H1 (cell line): ENCODE measurements around the gene ADCY3. TPM values are rescaled to one million over a fixed set of nuclear protein-coding genes. Genes with fewer than 3 reads are reported as not detected.
A peak's percentile ranks its signal among the peaks of the same experiment; 100 is the strongest.

ENCODE experiments used
- CTCF ChIA-PET: fragments of 300-600 bp; sonication (Branson Sonifier 250); formaldehyde crosslinking; loops from one replicate; lab custom pipeline; 2021; ENCODE audit not compliant: partially characterized antibody; lab: Charles Lee
- POLR2A ChIA-PET: fragments of 300-600 bp; sonication (Branson Sonifier 250); formaldehyde crosslinking; loops from one replicate; lab custom pipeline; 2021; ENCODE audit warnings: inconsistent platforms; ENCODE audit not compliant: partially characterized antibody; lab: Charles Lee
- DNase-seq, 2 experiments: peaks; one replicate each; pipeline versions ENCODE4 v3.0.0 to v3.0.0-alpha.2; 2010 to 2022; ENCODE audit warnings: low spot score in 2 of 2, low read depth in 1 of 2, mixed read lengths in 1 of 2
- FAIRE-seq: peaks from 2 replicates; lab custom pipeline; 2011; peaks lifted over from hg19 to GRCh38; lab: Jason Lieb, UNC
- H2AFZ ChIP-seq: 2 replicates; pipeline ENCODE4 v1.8.1; 2012; ENCODE audit warnings: low read length, inconsistent platforms
- H2AK5ac ChIP-seq: 2 replicates; pipeline ENCODE4 v1.6.1; 2013; ENCODE audit warnings: low read depth, low read length
- H2BK120ac ChIP-seq: replicated peaks from 2 replicates; pipeline ENCODE3; 2013; ENCODE audit warnings: low read depth, low read length, inconsistent platforms
- H2BK12ac ChIP-seq: 2 replicates; pipeline ENCODE4 v1.6.1; 2013; ENCODE audit warnings: low read depth, low read length
- H2BK15ac ChIP-seq: 2 replicates; pipeline ENCODE4 v1.6.1; 2013; ENCODE audit warnings: low read length
- H2BK20ac ChIP-seq: 2 replicates; pipeline ENCODE4 v1.6.1; 2013; ENCODE audit warnings: low read length
- H2BK5ac ChIP-seq: 2 replicates; pipeline ENCODE4 v1.6.1; 2013; ENCODE audit warnings: low read depth, low read length
- H3K14ac ChIP-seq: 2 replicates; pipeline ENCODE4 v1.6.1; 2013; ENCODE audit warnings: inconsistent platforms; ENCODE audit not compliant: insufficient read length
- H3K18ac ChIP-seq: 2 replicates; pipeline ENCODE4 v1.6.1; 2013; ENCODE audit warnings: low read length; ENCODE audit errors: extremely low read depth
- H3K23ac ChIP-seq: 2 replicates; pipeline ENCODE4 v1.6.1; 2013; ENCODE audit warnings: inconsistent platforms; ENCODE audit not compliant: insufficient read length
- H3K23me2 ChIP-seq: 2 replicates; pipeline ENCODE4 v1.6.1; 2013; ENCODE audit warnings: low read depth, low read length
- H3K27ac ChIP-seq: 2 replicates; pipeline ENCODE4 v1.6.1; 2011; ENCODE audit warnings: low read depth, low read length, inconsistent platforms
- H3K27me3 ChIP-seq, 4 experiments: replicated peaks in 1 of 4; 1 replicate in 1 of 4; 2 replicates in 3 of 4; pipeline versions ENCODE4 v1.6.1 to v1.8.1; 2011 to 2013; ENCODE audit warnings: low read length in 3 of 4, mild to moderate bottlenecking in 3 of 4, inconsistent platforms in 2 of 4, mixed read lengths in 2 of 4, moderate library complexity in 1 of 4; ENCODE audit not compliant: control insufficient read depth in 3 of 4, insufficient read depth in 3 of 4; ENCODE audit errors: extremely low read depth in 1 of 4
- H3K36me3 ChIP-seq, 4 experiments: 2 replicates each; pipeline versions ENCODE4 v1.6.1 to v1.8.1; 2011 to 2013; ENCODE audit warnings: mild to moderate bottlenecking in 4 of 4, low read length in 3 of 4, moderate library complexity in 2 of 4, control low read depth in 1 of 4, inconsistent platforms in 1 of 4; ENCODE audit not compliant: insufficient read depth in 4 of 4, control insufficient read depth in 2 of 4
- H3K4ac ChIP-seq: replicated peaks from 2 replicates; pipeline ENCODE3; 2013; ENCODE audit warnings: low read length, low read depth, mixed read lengths, inconsistent platforms; ENCODE audit not compliant: insufficient read length
- H3K4me1 ChIP-seq, 4 experiments: replicated peaks in 1 of 4; 1 replicate in 1 of 4; 2 replicates in 3 of 4; pipeline versions ENCODE4 v1.6.1 to v1.8.1; 2011 to 2013; ENCODE audit warnings: low read length in 3 of 4, inconsistent platforms in 2 of 4, mixed read lengths in 1 of 4; ENCODE audit not compliant: insufficient read depth in 4 of 4, control insufficient read depth in 3 of 4
- H3K4me2 ChIP-seq, 2 experiments: 2 replicates each; pipeline versions ENCODE4 v1.6.1 to v1.8.1; 2011 to 2013; ENCODE audit warnings: low read depth in 2 of 2, low read length in 2 of 2, control low read depth in 1 of 2, inconsistent platforms in 1 of 2, mild to moderate bottlenecking in 1 of 2; ENCODE audit not compliant: insufficient read depth in 1 of 2
- H3K4me3 ChIP-seq, 4 experiments: fragments of 200-600, 300-600 bp in 1 of 4; sonication (generic), shearing (Covaris generic), sonication (Bioruptor Twin) in 1 of 4; 2 replicates each; pipeline versions ENCODE4 v1.5.1 to v1.8.1; 2011 to 2016; ENCODE audit warnings: low read length in 4 of 4, low read depth in 3 of 4, control low read depth in 2 of 4, inconsistent platforms in 2 of 4, mild to moderate bottlenecking in 2 of 4, mixed read lengths in 1 of 4, moderate library complexity in 1 of 4; ENCODE audit not compliant: insufficient read depth in 2 of 4; ENCODE audit errors: extremely low read depth in 1 of 4
- H3K56ac ChIP-seq: replicated peaks from 2 replicates; pipeline ENCODE3; 2013; ENCODE audit warnings: low read depth, mild to moderate bottlenecking, mixed read lengths, low read length, inconsistent platforms; ENCODE audit not compliant: insufficient read length
- H3K79me1 ChIP-seq: 2 replicates; pipeline ENCODE4 v1.6.1; 2013; ENCODE audit warnings: low read depth, low read length, control low read depth
- H3K79me2 ChIP-seq, 2 experiments: 2 replicates each; pipeline versions ENCODE4 v1.6.1 to v1.8.1; 2012 to 2013; ENCODE audit warnings: low read length in 2 of 2, mild to moderate bottlenecking in 2 of 2, inconsistent platforms in 1 of 2; ENCODE audit not compliant: insufficient read depth in 2 of 2, control insufficient read depth in 1 of 2
- H3K9ac ChIP-seq, 4 experiments: replicated peaks in 1 of 4; 1 replicate in 1 of 4; 2 replicates in 3 of 4; pipeline versions ENCODE4 v1.6.1 to v1.8.1; 2011 to 2013; ENCODE audit warnings: low read depth in 3 of 4, low read length in 3 of 4, control low read depth in 2 of 4, mild to moderate bottlenecking in 2 of 4, moderate library complexity in 2 of 4, inconsistent platforms in 1 of 4; ENCODE audit errors: extremely low read depth in 1 of 4
- H3K9me3 ChIP-seq, 2 experiments: 2 replicates each; pipeline versions ENCODE4 v1.6.1 to v1.8.1; 2012 to 2013; ENCODE audit warnings: mild to moderate bottlenecking in 2 of 2, moderate library complexity in 2 of 2, control low read depth in 1 of 2, inconsistent platforms in 1 of 2, low read depth in 1 of 2, low read length in 1 of 2, mixed read lengths in 1 of 2; ENCODE audit not compliant: insufficient read depth in 2 of 2
- H4K20me1 ChIP-seq, 2 experiments: replicated peaks in 1 of 2; 2 replicates each; pipeline versions ENCODE3 to v1.8.1; 2011 to 2013; ENCODE audit warnings: inconsistent platforms in 2 of 2, low read length in 2 of 2, mild to moderate bottlenecking in 1 of 2; ENCODE audit not compliant: insufficient read depth in 2 of 2, control insufficient read depth in 1 of 2
- H4K5ac ChIP-seq: 2 replicates; pipeline ENCODE4 v1.6.1; 2013; ENCODE audit warnings: low read length, low read depth, mixed read lengths, inconsistent platforms; ENCODE audit not compliant: insufficient read length
- H4K8ac ChIP-seq: 2 replicates; pipeline ENCODE4 v1.8.0; 2013; ENCODE audit warnings: mild to moderate bottlenecking, moderate library complexity, low read length, inconsistent platforms; ENCODE audit not compliant: insufficient read depth; ENCODE audit errors: extremely low read depth
- H4K91ac ChIP-seq: replicated peaks from 2 replicates; pipeline ENCODE3; 2013; ENCODE audit warnings: low read length, mixed read lengths, inconsistent platforms; ENCODE audit not compliant: insufficient read length
- GTF2F1 ChIP-seq: IDR thresholded peaks from 2 replicates; pipeline ENCODE4 v1.6.1; 2012; ENCODE audit warnings: low read depth, low read length, improper control_type of control experiment, borderline replicate concordance
- HDAC6 ChIP-seq: IDR thresholded peaks from one replicate; pipeline ENCODE4 v1.7.1; 2012; ENCODE audit warnings: low read depth, mild to moderate bottlenecking, inconsistent platforms, low read length, moderate library complexity
- POLR2AphosphoS5 ChIP-seq: IDR thresholded peaks from 2 replicates; pipeline ENCODE4 v1.6.1; 2011; ENCODE audit warnings: low read depth, low read length
- SP2 ChIP-seq: IDR thresholded peaks from 2 replicates; pipeline ENCODE4 v1.6.1; 2012; ENCODE audit warnings: mild to moderate bottlenecking, low read length, inconsistent platforms
- SP4 ChIP-seq: IDR thresholded peaks from 2 replicates; pipeline ENCODE4 v1.6.1; 2012; ENCODE audit warnings: low read length, inconsistent platforms
- TBP ChIP-seq: IDR thresholded peaks from 2 replicates; pipeline ENCODE4 v1.6.1; 2011; ENCODE audit warnings: low read depth, low read length, improper control_type of control experiment
- TEAD4 ChIP-seq: IDR thresholded peaks from 2 replicates; pipeline ENCODE4 v1.6.1; 2012; ENCODE audit warnings: low read depth, low read length, inconsistent platforms, mixed read lengths
- WGBS, 2 experiments: shearing (Covaris generic) in 1 of 2; methylation state at CpG; one replicate each; pipeline versions ENCODE4 v1.1.6 to v1.1.7; 2013 to 2015; ENCODE audit warnings: low lambda C conversion rate in 2 of 2, mixed read lengths in 2 of 2, inconsistent platforms in 1 of 2, low coverage in 1 of 2, missing lambda C conversion rate in 1 of 2; ENCODE audit not compliant: insufficient replicate concordance in 2 of 2, insufficient coverage in 1 of 2, insufficient read length in 1 of 2; ENCODE audit errors: extremely low coverage in 1 of 2, missing lambda C conversion rate in 1 of 2; 5-methylcytosine and 5-hydroxymethylcytosine counted together
- long read RNA-seq, 2 experiments: library from RNA in 1 of 2; library from capped mRNA in 1 of 2; stranded (forward); transcript quantifications; one replicate each; pipeline ENCODE4 v2.0.0, GENCODE V29; 2021; ENCODE audit warnings: inconsistent platforms in 1 of 2
- polyA minus RNA-seq, 3 experiments: library from RNA; depleted of rRNA, polyadenylated mRNA; stranded (reverse); fragments of >200 nt; gene quantifications; 1 replicate in 2 of 3; 2 replicates in 1 of 3; pipeline ENCODE4 v1.2.3, GENCODE V29; 2011
- polyA plus RNA-seq, 7 experiments: library from polyadenylated mRNA; depleted of rRNA in 3 of 7; stranded (reverse) in 5 of 7; unstranded in 2 of 7; fragments of >200 nt in 5 of 7; fragments of 200-250 nt in 2 of 7; gene quantifications; 1 replicate in 5 of 7; 2 replicates in 1 of 7; 4 replicates in 1 of 7; pipeline versions ENCODE4 v1.2.1 to v1.2.3, GENCODE V29; 2011 to 2013; ENCODE audit warnings: missing spikeins in 2 of 7, mixed read lengths in 2 of 7
- total RNA-seq: library from RNA; stranded (reverse); fragmentation: NEBNext Ultra II Directional; extraction: Animal tissue kit (Norgen Biotek cat#: 25700); gene quantifications from 2 replicates; pipeline ENCODE4 v1.2.1, GENCODE V29; 2021
- TF ChIP-seq, protein P1 (sequence below): IDR thresholded peaks from 2 replicates; pipeline ENCODE4 v1.6.1; 2012; ENCODE audit warnings: low read length, inconsistent platforms

Gene ADCY3
- total RNA-seq (50.5 and 52.9 TPM in 2 replicates), polyA plus RNA-seq (2011; rRNA removed) (45.1 and 61.8 TPM in 2 replicates), polyA minus RNA-seq (2011; rRNA and poly(A)+ RNA removed) (92.2 and 116 TPM in 2 replicates)
- 42.3 TPM for polyA plus RNA-seq (2011; cell fraction: cytosol; rRNA removed)
- polyA plus RNA-seq (2011; cell fraction: nucleus; rRNA removed), result 128 TPM
- polyA plus RNA-seq (2012, experiment 1 of 2), result 29.0 to 39.1 TPM (median 33.5 TPM) in 4 replicates
- 22.5 TPM for polyA plus RNA-seq (2012, experiment 2 of 2)
- polyA plus RNA-seq (2013, experiment 1 of 2), result 38.2 TPM
- 35.0 TPM for polyA plus RNA-seq (2013, experiment 2 of 2)
- 37.3 TPM for polyA minus RNA-seq (2011; cell fraction: cytosol; rRNA and poly(A)+ RNA removed)
- polyA minus RNA-seq (2011; cell fraction: nucleus; rRNA and poly(A)+ RNA removed), result 53.5 TPM
- long read RNA-seq, experiment 1, partial matches to known transcripts, result 4 of 13 reads
- long read RNA-seq, experiment 1, other reads (novel, unspliced or antisense), result 8 of 13 reads
- long read RNA-seq, experiment 2, partial matches to known transcripts, result 2 of 2 reads
- long read RNA-seq, experiment 2, other reads (novel, unspliced or antisense), result 0 of 2 reads

DNA sequence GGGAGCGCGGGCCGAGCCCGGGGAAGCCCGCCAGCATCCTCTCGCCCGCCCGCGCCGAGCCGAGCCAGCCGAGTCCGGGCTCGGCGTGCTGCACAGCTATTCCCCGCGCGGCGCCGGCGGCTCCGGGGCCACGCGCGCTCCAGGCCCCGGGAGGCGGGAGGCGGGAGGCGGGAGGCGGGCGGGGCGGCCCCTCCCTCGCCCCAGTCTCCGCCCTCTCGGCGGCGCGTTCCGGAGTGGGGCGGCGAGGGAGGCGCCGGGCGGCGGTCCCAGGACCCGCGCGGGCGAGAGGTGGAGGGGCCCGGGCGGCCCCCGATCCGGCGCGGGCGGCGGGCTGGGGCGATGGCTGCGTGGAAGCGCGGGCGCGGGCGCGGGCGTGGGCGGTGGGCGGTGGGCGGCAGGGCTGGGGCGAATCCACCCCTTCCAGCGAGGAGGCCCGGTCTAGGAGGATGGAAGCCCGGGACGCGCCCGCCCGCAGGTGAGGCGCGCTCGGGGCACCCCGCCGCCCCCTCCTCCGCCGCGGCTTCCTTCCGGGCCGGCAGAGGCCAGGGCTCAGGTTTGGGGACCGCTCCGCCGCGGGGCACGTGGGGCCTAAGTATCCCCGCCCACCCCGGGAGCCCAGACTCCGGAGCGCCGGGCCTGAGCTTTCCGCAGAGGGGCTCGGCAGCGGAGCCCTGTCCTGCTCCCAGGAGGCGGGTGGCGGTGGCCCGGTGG is at the start of gene ADCY3:
TSS of gene ADCY3 (minus strand) at position 140 of the 711 bp plus-strand sequence. CDS start 1,250 bp downstream, outside the sequence.
- no peak within 1 kb of the TSS for H3K4ac ChIP-seq
- H2BK12ac ChIP-seq, result no peak within 1 kb of the TSS
- WGBS, 2 experiments, result 4% methylated on average over 5 of the region's 103 CpGs; no CpG with 5 or more reads in 1 of the 2 experiments
- peak within 1 kb of the TSS; percentile 42 to 76 (median 50) for H3K4me3 ChIP-seq
- no peaks in the 10 kb centered on the region for H3K36me3 ChIP-seq
- peaks cover 6% of the 10 kb centered on the region; the same call in 1 of the 2 replicates for H3K23me2 ChIP-seq
- DNase-seq (peak in 1 of 2 experiments; percentile 80), FAIRE-seq (no peak)
- H3K27ac ChIP-seq, result no peak within 1 kb of the TSS
- no peak within 1 kb of the TSS for H2BK15ac ChIP-seq
- H2AFZ ChIP-seq, result peak within 1 kb of the TSS; percentile 1; the same call in 1 of the 2 replicates
- H3K56ac ChIP-seq, result no peak within 1 kb of the TSS
- no peak within 1 kb of the TSS for H2BK5ac ChIP-seq
- H3K18ac ChIP-seq, result peak within 1 kb of the TSS; percentile 92
- CTCF ChIA-PET, result interaction anchor here (0.6 kb wide), 1 partner anchor 22 kb away, joined by 3 read pairs; no protein-coding TSS in a partner anchor
- H2AK5ac ChIP-seq, result no peak within 1 kb of the TSS
- peak within 1 kb of the TSS; percentile 8 to 85 (median 30); a peak in 4 of 7 replicates for H3K9ac ChIP-seq
- H3K14ac ChIP-seq, result no peak within 1 kb of the TSS
- H4K5ac ChIP-seq, result no peak within 1 kb of the TSS
- no peak within 1 kb of the TSS for H2BK20ac ChIP-seq
- H3K4me1 ChIP-seq, result peaks cover 0 to 10% (median 3%) of the 10 kb centered on the region in 4 experiments; a peak in 5 of 7 replicates
- H3K79me2 ChIP-seq, result peaks cover 1 to 3% of the 10 kb centered on the region in 2 experiments; a peak in 2 of 4 replicates
- POLR2A ChIA-PET, result no interaction called here
- no peaks in the 10 kb centered on the region for H3K9me3 ChIP-seq
- H3K23ac ChIP-seq, result no peak within 1 kb of the TSS
- H2BK120ac ChIP-seq, result no peak within 1 kb of the TSS
- H3K4me2 ChIP-seq, result peak within 1 kb of the TSS; percentile 72 to 78
- H4K8ac ChIP-seq, result peak within 1 kb of the TSS; percentile 28; the same call in 1 of the 2 replicates
- H3K27me3 ChIP-seq, result no peaks in the 10 kb centered on the region; a peak in 2 of 7 replicates
- H3K79me1 ChIP-seq, result peaks cover 6% of the 10 kb centered on the region
- H4K91ac ChIP-seq, result no peak within 1 kb of the TSS
- peaks cover 0 to 15% of the 10 kb centered on the region in 2 experiments for H4K20me1 ChIP-seq
- TF ChIP-seq SP4 (no peak), HDAC6 (no peak), TEAD4 (no peak), SP2 (no peak), GTF2F1 (no peak), POLR2AphosphoS5 (no peak), TBP (no peak)
- TF ChIP-seq, protein P1, sequence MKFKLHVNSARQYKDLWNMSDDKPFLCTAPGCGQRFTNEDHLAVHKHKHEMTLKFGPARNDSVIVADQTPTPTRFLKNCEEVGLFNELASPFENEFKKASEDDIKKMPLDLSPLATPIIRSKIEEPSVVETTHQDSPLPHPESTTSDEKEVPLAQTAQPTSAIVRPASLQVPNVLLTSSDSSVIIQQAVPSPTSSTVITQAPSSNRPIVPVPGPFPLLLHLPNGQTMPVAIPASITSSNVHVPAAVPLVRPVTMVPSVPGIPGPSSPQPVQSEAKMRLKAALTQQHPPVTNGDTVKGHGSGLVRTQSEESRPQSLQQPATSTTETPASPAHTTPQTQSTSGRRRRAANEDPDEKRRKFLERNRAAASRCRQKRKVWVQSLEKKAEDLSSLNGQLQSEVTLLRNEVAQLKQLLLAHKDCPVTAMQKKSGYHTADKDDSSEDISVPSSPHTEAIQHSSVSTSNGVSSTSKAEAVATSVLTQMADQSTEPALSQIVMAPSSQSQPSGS, result no peak
